ENCODE measurements around the gene ZKSCAN1.
"Not testable (repeated sequence)": the region's sequence is repeated elsewhere in the genome, so short reads cannot be mapped to it uniquely, and the experiment has no call there.

GRCh38 chr7:99987306-99987705 is 28.1 kb upstream of the ZKSCAN1 start:
- TF ChIP-seq CTCF (conservative IDR thresholded peaks at IDR 0.05; ENCODE audit: low read depth, low read length); EZH2 (IDR thresholded peaks at IDR 0.05; ENCODE audit: borderline replicate concordance, low read depth, low read length, poor library complexity, severe bottlenecking): not testable (repeated sequence)

Measured in A673 (cell line).